ENCODE data around the gene DLX4.

DLX4 gene

DNA sequence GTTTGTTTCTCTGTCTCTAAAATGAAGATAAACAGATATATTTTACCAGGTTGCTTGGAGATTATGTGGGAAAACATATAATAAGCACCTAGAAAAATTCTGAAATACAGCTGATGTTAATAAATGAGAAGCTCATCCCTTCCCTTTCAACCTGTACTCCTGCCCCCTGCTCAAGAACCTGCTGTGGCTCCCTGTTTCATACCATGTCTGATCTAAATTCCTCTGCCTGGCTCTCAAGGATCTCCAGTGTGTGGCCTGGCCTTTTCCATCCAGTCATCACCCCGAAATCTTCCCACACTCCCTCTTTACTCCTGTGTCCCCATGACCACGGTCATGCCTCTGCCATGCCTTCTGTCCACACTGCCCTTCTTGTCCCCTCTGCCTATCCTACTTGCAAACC is 19.4 kb upstream of the DLX4 start:
- no peaks in the 10 kb centered on the region for H3K9me3 ChIP-seq (ENCODE audit: control insufficient read depth, low read length)
- no peak overlapping the region for H3K9ac ChIP-seq (ENCODE audit: low read length)
- H3K27me3 ChIP-seq (replicated peaks; ENCODE audit: control insufficient read depth, insufficient read depth, low read length): peaks cover 14% of the 10 kb centered on the region
- H3K36me3 ChIP-seq (ENCODE audit: control insufficient read depth, insufficient read depth, low read length, severe bottlenecking): no peaks in the 10 kb centered on the region
- DNase-seq (ENCODE audit: low read depth): no peak
- H3K4me3 ChIP-seq (ENCODE audit: low read length): no peak overlapping the region
- H3K4me1 ChIP-seq (ENCODE audit: control insufficient read depth, insufficient read depth, low read length): peaks cover 13% of the 10 kb centered on the region

DNA sequence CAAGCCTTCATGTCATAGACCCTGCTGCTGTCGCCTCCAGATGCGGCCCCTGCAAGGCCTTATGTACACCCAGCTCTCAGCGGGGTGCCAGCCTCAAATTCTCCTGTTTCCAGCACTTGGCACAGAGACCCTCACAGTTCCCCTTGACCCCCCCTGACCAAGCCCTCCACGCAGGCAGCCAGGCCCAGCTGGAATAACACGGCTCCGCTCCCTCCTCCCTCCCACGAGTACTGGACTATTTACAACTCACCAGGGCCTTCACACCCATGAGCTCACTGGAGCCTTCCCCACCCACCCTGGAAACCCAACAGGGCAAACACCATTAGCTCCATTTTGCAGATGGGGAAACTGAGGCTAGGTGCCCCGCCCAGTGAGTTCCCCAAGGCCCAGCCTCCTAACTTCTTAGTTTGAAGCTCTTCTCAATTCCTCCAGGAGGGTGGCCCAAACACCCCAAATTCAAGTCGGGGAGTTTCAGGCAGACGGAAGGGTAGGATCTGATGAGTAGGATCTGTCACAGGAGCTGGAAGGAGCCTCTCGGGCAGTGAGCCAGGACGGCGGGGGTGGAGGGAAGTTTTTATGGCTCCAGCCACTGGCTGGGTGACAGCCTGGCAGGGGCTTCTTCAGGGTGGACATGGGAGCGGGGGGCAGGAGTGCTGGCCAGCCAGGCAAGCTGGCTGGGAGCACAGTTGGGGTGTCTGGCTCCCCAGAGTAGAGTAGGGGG is 17.5 kb upstream of the DLX4 start:
- no peak overlapping the region for H3K9ac ChIP-seq (ENCODE audit: low read length)
- H3K9me3 ChIP-seq (ENCODE audit: control insufficient read depth, low read length): no peaks in the 10 kb centered on the region
- peaks cover 1% of the 10 kb centered on the region for H3K27me3 ChIP-seq (replicated peaks; ENCODE audit: control insufficient read depth, insufficient read depth, low read length)
- no peak overlapping the region for H3K4me3 ChIP-seq (ENCODE audit: low read length)
- H3K4me1 ChIP-seq (ENCODE audit: control insufficient read depth, insufficient read depth, low read length): peaks cover 13% of the 10 kb centered on the region
- no peaks in the 10 kb centered on the region for H3K36me3 ChIP-seq (ENCODE audit: control insufficient read depth, insufficient read depth, low read length, severe bottlenecking)
- DNase-seq (ENCODE audit: low read depth): no peak

DNA sequence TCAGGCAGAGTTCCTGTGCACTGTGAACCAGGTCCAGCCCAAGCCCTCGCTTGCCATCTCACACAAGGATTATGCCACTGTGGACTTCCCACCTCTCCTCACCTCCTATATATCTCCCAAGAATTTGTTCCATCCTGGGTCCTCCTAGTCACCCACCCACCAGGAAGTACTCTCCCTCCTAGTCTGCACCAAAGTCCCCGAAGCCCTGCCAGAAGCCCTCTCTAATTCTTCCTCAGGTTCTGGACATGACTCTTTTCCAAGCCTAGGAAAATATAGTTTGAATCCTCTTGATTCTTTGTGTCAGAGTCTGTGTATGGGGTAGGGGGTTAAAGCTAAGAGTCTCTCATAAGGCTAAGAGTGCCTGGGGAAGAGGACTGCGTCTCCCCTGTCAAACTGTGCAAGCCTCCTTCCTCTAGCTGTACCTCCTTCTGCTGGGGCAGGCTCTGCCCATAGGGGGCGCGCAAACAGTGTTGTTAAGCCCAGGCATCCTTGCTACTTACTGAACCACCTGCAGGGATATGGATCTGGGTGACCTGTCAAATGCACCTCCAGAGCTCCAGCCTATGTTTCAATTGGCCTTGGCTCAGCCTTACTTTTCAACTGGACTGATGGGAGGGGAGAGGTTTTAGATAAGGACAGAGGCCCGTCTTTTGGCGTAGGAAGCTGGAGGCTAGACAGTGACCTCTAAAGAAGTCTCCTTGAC is 16.6 kb upstream of the DLX4 start:
- no peaks in the 10 kb centered on the region for H3K27me3 ChIP-seq (replicated peaks; ENCODE audit: control insufficient read depth, insufficient read depth, low read length)
- no peaks in the 10 kb centered on the region for H3K9me3 ChIP-seq (ENCODE audit: control insufficient read depth, low read length)
- H3K4me1 ChIP-seq (ENCODE audit: control insufficient read depth, insufficient read depth, low read length): peaks cover 13% of the 10 kb centered on the region
- no peak overlapping the region for H3K4me3 ChIP-seq (ENCODE audit: low read length)
- no peaks in the 10 kb centered on the region for H3K36me3 ChIP-seq (ENCODE audit: control insufficient read depth, insufficient read depth, low read length, severe bottlenecking)
- DNase-seq (ENCODE audit: low read depth): peak; percentile 68
- no peak overlapping the region for H3K9ac ChIP-seq (ENCODE audit: low read length)

DNA sequence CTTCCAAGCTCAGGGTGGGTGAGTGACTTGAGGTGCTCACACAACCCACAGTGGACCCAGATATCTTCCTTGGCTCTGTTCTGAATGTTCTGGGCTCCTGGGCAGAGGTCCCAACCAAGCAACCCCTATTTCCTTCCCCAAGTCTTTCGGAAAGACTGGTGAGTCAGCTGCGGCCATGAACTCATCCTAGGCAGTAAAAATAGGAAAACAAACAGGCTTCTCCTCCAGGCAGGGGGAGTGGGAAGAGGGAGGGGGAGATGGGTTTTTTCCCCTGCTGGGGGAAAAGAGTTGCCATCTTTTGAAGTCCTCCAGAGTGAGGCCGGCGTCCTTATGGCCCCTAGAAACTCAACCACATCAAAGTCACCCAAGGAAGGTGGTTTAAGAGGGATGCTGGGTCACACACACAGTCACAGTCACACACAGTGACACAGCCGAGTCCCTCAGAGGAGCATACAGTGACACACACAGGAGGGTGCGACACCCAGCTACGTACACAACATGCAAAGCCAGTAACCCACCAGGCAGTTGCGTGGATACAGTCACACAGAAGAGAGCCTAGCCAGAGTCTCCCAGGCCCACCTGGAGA is 16.0 kb upstream of the DLX4 start:
- Histone ChIP-seq H3K9ac (ENCODE audit: low read length) (no peak overlapping the region), H3K27me3 (replicated peaks; ENCODE audit: control insufficient read depth, insufficient read depth, low read length) (no peaks in the 10 kb centered on the region), H3K36me3 (ENCODE audit: control insufficient read depth, insufficient read depth, low read length, severe bottlenecking) (no peaks in the 10 kb centered on the region), H3K4me3 (ENCODE audit: low read length) (no peak overlapping the region), H3K9me3 (ENCODE audit: control insufficient read depth, low read length) (no peaks in the 10 kb centered on the region), H3K4me1 (ENCODE audit: control insufficient read depth, insufficient read depth, low read length) (peaks cover 13% of the 10 kb centered on the region)
- DNase-seq (ENCODE audit: low read depth): no peak

DNA sequence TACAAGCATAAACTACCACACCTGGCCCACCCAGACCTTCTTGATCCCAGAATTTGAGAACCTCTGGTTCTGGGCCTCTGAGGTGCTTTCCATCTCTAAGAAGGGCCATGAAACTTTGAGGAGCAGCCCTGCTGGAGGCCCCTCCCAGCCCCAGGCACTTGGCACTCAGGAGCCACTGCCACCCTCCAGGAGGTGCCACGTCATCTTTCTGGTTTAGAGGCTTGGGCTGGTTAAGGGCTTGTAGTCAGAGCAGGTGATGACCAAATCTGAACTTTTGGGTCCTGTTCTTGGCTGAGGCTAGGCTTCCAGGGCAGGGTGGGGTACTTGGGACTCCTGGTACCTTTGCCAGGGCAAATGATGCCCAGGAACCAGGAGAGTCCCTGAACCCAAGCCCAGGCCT is 13.8 kb upstream of the DLX4 start:
- DNase-seq (ENCODE audit: low read depth): no peak
- peaks cover 13% of the 10 kb centered on the region for H3K4me1 ChIP-seq (ENCODE audit: control insufficient read depth, insufficient read depth, low read length)
- H3K27me3 ChIP-seq (replicated peaks; ENCODE audit: control insufficient read depth, insufficient read depth, low read length): no peaks in the 10 kb centered on the region
- H3K9ac ChIP-seq (ENCODE audit: low read length): no peak overlapping the region
- H3K4me3 ChIP-seq (ENCODE audit: low read length): no peak overlapping the region
- no peaks in the 10 kb centered on the region for H3K9me3 ChIP-seq (ENCODE audit: control insufficient read depth, low read length)
- no peaks in the 10 kb centered on the region for H3K36me3 ChIP-seq (ENCODE audit: control insufficient read depth, insufficient read depth, low read length, severe bottlenecking)

DNA sequence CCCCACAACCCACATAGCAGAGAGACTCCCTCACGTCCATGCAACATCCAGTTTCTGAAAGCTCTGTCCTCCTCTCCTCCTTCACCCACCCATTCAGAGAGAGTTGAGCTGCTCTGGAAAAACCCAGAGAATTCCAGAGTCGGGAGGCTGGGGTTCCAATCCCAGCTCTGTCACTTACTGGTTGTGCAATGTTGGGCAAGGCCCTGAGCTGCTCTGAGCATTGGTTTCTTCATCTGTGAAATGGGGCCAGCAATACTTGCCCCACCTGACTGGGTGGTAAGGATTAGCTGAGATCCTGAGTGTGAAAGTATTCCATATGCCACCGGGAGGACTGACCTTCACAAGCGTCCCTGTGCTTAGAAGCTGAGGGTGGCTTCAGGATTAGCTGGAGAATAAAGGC is 12.2 kb upstream of the DLX4 start:
- H3K27me3 ChIP-seq (replicated peaks; ENCODE audit: control insufficient read depth, insufficient read depth, low read length): no peaks in the 10 kb centered on the region
- no peaks in the 10 kb centered on the region for H3K36me3 ChIP-seq (ENCODE audit: control insufficient read depth, insufficient read depth, low read length, severe bottlenecking)
- no peak overlapping the region for H3K4me3 ChIP-seq (ENCODE audit: low read length)
- no peak overlapping the region for H3K9ac ChIP-seq (ENCODE audit: low read length)
- DNase-seq (ENCODE audit: low read depth): no peak
- no peaks in the 10 kb centered on the region for H3K9me3 ChIP-seq (ENCODE audit: control insufficient read depth, low read length)
- peaks cover 6% of the 10 kb centered on the region for H3K4me1 ChIP-seq (ENCODE audit: control insufficient read depth, insufficient read depth, low read length)

DNA sequence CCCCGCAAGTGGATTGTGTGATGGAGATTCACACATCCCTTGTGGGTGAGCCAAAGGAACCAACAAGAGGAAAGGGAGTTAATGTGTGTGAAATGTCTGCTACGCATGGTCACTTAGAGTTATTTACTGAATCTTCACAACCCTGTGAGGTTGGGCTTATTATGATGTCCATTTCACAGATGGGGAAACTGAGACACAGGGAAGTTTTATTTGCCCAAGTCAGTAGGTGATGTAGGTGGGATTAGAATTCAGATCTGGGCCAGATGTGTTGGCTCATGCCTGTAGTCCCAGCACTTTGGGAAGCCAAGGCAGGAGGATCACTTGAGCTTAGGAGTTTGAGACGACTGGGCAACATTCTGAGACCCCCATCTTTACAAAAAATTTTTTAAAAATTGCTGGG is 11.6 kb upstream of the DLX4 start:
- Histone ChIP-seq H3K4me3 (ENCODE audit: low read length) (no peak overlapping the region), H3K4me1 (ENCODE audit: control insufficient read depth, insufficient read depth, low read length) (no peaks in the 10 kb centered on the region), H3K9me3 (ENCODE audit: control insufficient read depth, low read length) (no peaks in the 10 kb centered on the region), H3K27me3 (replicated peaks; ENCODE audit: control insufficient read depth, insufficient read depth, low read length) (peaks cover 3% of the 10 kb centered on the region), H3K9ac (ENCODE audit: low read length) (no peak overlapping the region), H3K36me3 (ENCODE audit: control insufficient read depth, insufficient read depth, low read length, severe bottlenecking) (no peaks in the 10 kb centered on the region)
- no peak for DNase-seq (ENCODE audit: low read depth)

DNA sequence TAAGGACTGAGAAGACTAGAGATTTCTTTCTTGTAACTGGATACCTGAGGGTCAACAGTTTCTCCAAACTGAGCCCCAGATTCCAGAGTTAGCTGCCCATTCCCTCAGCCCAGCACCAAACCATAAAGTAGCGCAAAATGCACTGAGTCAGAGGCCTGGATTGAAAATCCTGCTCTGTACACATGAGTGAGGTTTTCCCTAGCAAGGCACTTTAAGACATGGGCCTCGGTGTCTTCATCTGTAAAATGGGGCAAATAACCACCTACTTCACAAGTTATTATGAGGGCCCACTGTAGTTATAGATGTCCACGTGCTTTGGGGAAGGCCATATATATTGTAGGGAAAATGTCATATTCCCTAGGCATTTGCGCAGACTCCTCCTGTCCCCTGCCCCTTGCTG is 10.3 kb upstream of the DLX4 start:
- Histone ChIP-seq H3K4me3 (ENCODE audit: low read length) (no peak overlapping the region), H3K9ac (ENCODE audit: low read length) (no peak overlapping the region), H3K36me3 (ENCODE audit: control insufficient read depth, insufficient read depth, low read length, severe bottlenecking) (no peaks in the 10 kb centered on the region), H3K9me3 (ENCODE audit: control insufficient read depth, low read length) (no peaks in the 10 kb centered on the region), H3K4me1 (ENCODE audit: control insufficient read depth, insufficient read depth, low read length) (no peaks in the 10 kb centered on the region), H3K27me3 (replicated peaks; ENCODE audit: control insufficient read depth, insufficient read depth, low read length) (peaks cover 17% of the 10 kb centered on the region)
- DNase-seq (ENCODE audit: low read depth): no peak

DNA sequence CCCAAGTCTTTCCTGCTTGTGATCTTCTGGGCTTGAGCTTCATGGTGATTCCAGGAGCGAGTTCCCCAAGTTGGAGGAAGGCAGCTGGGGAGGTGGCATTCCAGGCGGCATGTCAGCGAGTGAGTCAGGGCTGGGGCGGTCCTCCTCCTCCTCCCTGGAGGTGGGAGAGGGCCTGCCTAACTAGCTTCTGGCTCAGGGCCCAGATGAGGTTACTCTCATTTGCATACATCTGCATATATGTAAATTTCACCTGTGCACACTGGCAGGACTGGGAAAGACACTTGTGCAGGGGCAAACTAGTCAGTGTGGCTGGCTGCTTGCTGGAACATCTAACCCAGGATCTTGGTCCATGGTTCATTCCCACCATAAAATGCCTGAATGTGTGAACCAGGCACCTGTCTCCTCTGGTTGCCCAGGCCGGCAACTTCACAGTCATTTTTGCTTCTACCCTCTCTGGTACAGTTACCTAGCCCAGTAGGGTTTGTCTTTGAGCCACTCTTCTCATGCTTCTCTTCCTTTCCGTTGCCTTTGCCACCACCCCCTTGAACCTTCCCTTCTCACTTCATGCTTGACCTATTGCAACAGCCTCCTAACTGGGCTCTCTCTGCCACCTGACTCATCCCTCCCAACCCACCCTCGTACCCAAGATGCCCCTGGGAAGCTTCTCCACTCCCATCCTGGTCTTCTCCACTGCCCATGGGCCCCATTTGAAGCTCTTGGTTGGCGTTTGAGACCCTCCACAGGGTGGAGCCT is 9.6 kb upstream of the DLX4 start:
- peaks cover 23% of the 10 kb centered on the region for H3K27me3 ChIP-seq (replicated peaks; ENCODE audit: control insufficient read depth, insufficient read depth, low read length)
- H3K9me3 ChIP-seq (ENCODE audit: control insufficient read depth, low read length): no peaks in the 10 kb centered on the region
- no peaks in the 10 kb centered on the region for H3K36me3 ChIP-seq (ENCODE audit: control insufficient read depth, insufficient read depth, low read length, severe bottlenecking)
- no peak overlapping the region for H3K4me3 ChIP-seq (ENCODE audit: low read length)
- no peak overlapping the region for H3K9ac ChIP-seq (ENCODE audit: low read length)
- DNase-seq (ENCODE audit: low read depth): no peak
- peaks cover 1% of the 10 kb centered on the region for H3K4me1 ChIP-seq (ENCODE audit: control insufficient read depth, insufficient read depth, low read length)

DNA sequence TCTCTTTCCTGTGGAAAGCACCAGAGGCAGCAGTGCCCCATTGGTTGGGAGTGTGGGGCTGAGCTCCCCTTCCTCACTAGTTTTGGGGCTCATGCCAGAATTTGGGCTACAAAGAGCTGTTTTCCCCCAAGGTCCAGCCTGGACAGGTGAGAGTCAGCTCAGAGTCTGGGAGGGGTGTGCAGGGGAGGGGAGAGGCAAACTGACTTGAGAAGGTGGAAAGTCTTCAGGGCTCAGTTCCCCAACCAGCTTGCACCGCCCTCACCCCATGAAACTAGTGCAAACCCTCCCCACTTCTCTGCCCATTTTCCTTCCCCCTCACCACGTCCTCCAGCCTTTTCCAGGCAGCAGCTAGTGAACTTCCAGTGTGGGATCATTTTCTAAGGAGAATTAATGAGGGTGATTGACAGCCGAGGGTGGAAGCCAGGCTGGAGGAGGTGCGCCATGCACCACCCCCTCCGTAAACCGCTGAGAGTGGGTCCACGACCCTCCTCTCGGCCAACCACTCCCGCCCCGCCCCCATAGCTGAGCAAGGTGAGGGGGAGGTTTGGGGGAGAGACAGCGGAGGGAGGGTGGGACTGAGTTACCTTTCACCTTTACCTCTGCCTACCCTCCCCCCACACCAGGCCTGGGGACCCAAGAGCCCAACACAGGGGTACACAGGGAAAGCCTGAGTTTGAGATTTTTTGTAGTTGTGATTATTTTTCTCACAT is 6.2 kb upstream of the DLX4 start:
- Histone ChIP-seq H3K9ac (ENCODE audit: low read length) (no peak overlapping the region), H3K9me3 (ENCODE audit: control insufficient read depth, low read length) (peaks cover 3% of the 10 kb centered on the region), H3K27me3 (replicated peaks; ENCODE audit: control insufficient read depth, insufficient read depth, low read length) (peaks cover 55% of the 10 kb centered on the region), H3K4me1 (ENCODE audit: control insufficient read depth, insufficient read depth, low read length) (peaks cover 3% of the 10 kb centered on the region), H3K36me3 (ENCODE audit: control insufficient read depth, insufficient read depth, low read length, severe bottlenecking) (no peaks in the 10 kb centered on the region), H3K4me3 (ENCODE audit: low read length) (no peak overlapping the region)
- no peak for DNase-seq (ENCODE audit: low read depth)

DNA sequence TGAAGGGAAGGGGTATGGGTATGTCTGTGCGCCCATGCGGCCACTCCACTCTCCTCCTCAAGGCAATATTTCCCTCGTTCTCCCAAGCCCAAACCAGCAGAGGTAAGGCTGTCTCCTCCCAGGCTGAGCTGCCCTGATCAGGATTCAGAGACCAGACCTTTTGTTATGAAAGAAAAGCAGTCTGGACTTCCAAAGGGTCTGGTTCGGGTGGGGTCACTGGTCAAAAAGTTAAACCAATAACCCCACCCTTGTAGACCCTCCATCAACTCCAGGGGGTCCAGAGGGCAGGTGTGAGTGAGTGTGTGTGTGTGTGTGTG is 5.7 kb upstream of the DLX4 start:
- no peaks in the 10 kb centered on the region for H3K36me3 ChIP-seq (ENCODE audit: control insufficient read depth, insufficient read depth, low read length, severe bottlenecking)
- no peak overlapping the region for H3K9ac ChIP-seq (ENCODE audit: low read length)
- peaks cover 3% of the 10 kb centered on the region for H3K9me3 ChIP-seq (ENCODE audit: control insufficient read depth, low read length)
- DNase-seq (ENCODE audit: low read depth): no peak
- H3K4me1 ChIP-seq (ENCODE audit: control insufficient read depth, insufficient read depth, low read length): peaks cover 3% of the 10 kb centered on the region
- H3K4me3 ChIP-seq (ENCODE audit: low read length): no peak overlapping the region
- peaks cover 57% of the 10 kb centered on the region for H3K27me3 ChIP-seq (replicated peaks; ENCODE audit: control insufficient read depth, insufficient read depth, low read length)
